SK-N-SH treated with all-trans-retinoic acid at 6 μM for 48 hours (cell line): ENCODE data around the gene MMS22L.

ENCODE experiments used
- ARNTL ChIP-seq: fragments of 450-650 bp; formaldehyde crosslinking; IDR thresholded peaks from 2 replicates; pipeline ENCODE4 v1.5.0; 2020; ENCODE audit warnings: low read depth, mild to moderate bottlenecking, moderate library complexity, borderline replicate concordance
- CSRNP3 ChIP-seq: fragments of 250-450 bp; sonication (Bioruptor Pico); IDR thresholded peaks from 2 replicates; pipeline ENCODE4 v1.5.1; 2021; ENCODE audit warnings: mild to moderate bottlenecking, moderate library complexity
- GLIS3 ChIP-seq: fragments of 250-450 bp; sonication (Bioruptor Pico); IDR thresholded peaks from 2 replicates; pipeline ENCODE4 v1.5.0; 2020; ENCODE audit warnings: mild to moderate bottlenecking, moderate library complexity

GRCh38 chr6:97293198-97293696 is 10.2 kb upstream of the MMS22L start:
- TF ChIP-seq GLIS3: no peak
- TF ChIP-seq ARNTL (CRISPR knock-in tag): no peak
- TF ChIP-seq CSRNP3 (CRISPR knock-in tag): no peak
